ENCODE results near the gene SLC6A18. TPM values are rescaled to one million over a fixed set of nuclear protein-coding genes. Genes with fewer than 3 reads are reported as not detected.

The SLC6A18 gene
- total and polyA plus RNA-seq, 2 of the 13 experiments (the other 11 are each of a cell fraction or from before 2014, with no cell fraction given), result not detected

DNA sequence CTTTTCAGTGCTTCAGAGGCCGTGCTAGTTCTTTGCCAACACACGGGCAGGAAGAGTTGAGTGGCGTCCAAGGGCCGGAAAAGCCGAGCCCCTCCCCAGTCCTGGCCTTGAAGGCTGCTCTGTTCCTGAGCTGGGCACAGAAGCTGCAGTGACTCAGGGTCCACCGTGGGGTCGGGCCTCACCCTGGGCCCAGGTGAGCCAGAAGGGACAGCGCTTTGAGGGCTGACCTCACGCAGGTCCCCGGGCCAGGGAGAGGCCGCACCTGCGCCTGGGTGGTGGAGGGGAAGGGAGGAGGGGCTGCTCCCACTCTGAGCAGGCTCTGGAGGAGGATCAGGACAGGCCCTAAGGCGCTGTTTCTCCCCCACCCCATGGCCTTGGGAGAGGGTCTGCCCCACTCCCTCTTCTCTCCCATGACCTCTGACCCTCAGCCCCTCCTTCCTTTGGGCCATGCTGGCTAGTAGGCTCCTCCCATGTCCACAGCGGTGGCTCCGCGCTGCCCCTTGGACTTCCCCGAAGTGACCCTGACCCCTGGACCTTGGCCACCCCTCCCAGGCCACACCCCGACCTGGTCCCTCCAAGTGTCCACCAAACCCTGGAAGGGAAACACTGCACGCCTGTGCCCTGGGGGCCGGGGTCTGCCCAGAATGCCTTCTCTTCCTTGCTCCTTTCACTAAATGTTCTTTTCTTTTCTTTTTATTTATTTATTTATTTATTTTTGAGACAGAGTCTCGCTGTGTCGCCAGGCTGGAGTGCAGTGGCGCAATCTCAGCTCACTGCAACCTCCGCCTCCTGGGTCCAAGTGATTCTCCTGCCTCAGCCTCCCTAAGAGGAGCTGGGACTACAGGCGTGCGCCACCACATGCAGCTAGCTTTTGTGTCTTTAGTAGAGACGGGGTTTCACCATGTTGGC is 43.5 kb upstream of the SLC6A18 start (continued):
- TF ChIP-seq, protein P1, sequence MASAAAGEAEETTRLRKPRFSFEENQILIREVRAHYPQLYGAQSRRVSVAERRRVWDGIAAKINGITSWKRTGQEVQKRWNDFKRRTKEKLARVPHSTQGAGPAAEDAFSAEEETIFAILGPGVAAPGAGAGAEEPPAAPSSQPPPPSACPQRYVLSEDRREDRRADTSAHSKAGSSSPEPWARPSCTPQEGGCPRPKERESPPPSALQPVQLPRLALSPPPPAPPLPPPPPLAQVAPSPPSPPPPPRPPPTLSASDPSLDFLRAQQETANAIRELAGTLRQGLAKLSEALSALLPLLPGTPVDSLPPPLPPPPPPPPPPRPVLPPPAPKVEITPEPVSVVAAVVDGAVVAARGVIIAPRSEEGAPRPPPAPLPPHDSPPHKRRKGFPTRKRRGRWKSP (CRISPR knock-in tag; IDR thresholded peaks at IDR 0.05), result 0 out of 2 replicates have a peak, but pooled peaks have one; percentile 34
- no peak for TF ChIP-seq ZNF660 (CRISPR knock-in tag; IDR thresholded peaks at IDR 0.05; ENCODE audit: borderline replicate concordance, low read depth)
- 0 out of 2 replicates have a peak, but pooled peaks have one; percentile 18 for TF ChIP-seq SMAD1 (CRISPR knock-in tag; IDR thresholded peaks at IDR 0.05; ENCODE audit: borderline replicate concordance, low read depth)
- no peak for TF ChIP-seq SMC3 (IDR thresholded peaks at IDR 0.05; ENCODE audit: low read length)
- 0 out of 2 replicates have a peak, but pooled peaks have one; percentile 24 for TF ChIP-seq SNAPC2 (CRISPR knock-in tag; IDR thresholded peaks at IDR 0.05)
- TF ChIP-seq ZNF263 (CRISPR knock-in tag; IDR thresholded peaks at IDR 0.05), result peak; percentile 71
- TF ChIP-seq, protein P2, sequence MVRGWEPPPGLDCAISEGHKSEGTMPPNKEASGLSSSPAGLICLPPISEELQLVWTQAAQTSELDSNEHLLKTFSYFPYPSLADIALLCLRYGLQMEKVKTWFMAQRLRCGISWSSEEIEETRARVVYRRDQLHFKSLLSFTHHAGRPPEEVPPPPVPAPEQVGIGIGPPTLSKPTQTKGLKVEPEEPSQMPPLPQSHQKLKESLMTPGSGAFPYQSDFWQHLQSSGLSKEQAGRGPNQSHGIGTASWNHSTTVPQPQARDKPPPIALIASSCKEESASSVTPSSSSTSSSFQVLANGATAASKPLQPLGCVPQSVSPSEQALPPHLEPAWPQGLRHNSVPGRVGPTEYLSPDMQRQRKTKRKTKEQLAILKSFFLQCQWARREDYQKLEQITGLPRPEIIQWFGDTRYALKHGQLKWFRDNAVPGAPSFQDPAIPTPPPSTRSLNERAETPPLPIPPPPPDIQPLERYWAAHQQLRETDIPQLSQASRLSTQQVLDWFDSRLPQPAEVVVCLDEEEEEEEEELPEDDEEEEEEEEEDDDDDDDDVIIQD (CRISPR knock-in tag; IDR thresholded peaks at IDR 0.05; ENCODE audit: low read depth), result peak; percentile 75; the same call in 1 of the 2 replicates
- no peak for TF ChIP-seq ZNF264 (CRISPR knock-in tag; IDR thresholded peaks at IDR 0.05)
- no peak for TF ChIP-seq ZNF768 (CRISPR knock-in tag; IDR thresholded peaks at IDR 0.05)
- peak; percentile 25; the same call in 1 of the 2 replicates for TF ChIP-seq KDM6A (CRISPR knock-in tag; IDR thresholded peaks at IDR 0.05; ENCODE audit: low read depth)

All from HepG2 (cell line).